Prostate gland (tissue), 2 donors: ENCODE results near the gene RUFY4.

Experiments used
- POLR2A ChIP-seq: fragments of 450-650 bp; IDR thresholded peaks from one replicate; pipeline ENCODE4 v1.6.1; 2016; ENCODE audit warnings: antibody characterized with exemption, mild to moderate bottlenecking
- POLR2AphosphoS5 ChIP-seq: sonication (generic); formaldehyde crosslinking; IDR thresholded peaks from one replicate; pipeline ENCODE4 v1.6.1; 2017; ENCODE audit warnings: antibody characterized with exemption
- TF ChIP-seq, protein P1 (sequence below), 4 experiments: fragments of 200-600 bp in 2 of 4; fragments of 450-650 bp in 2 of 4; sonication (generic) in 2 of 4; IDR thresholded peaks; 1 replicate in 3 of 4; 2 replicates in 1 of 4; pipeline ENCODE4 v1.5.1; 2016 to 2019; ENCODE audit warnings: antibody characterized with exemption in 4 of 4, mild to moderate bottlenecking in 2 of 4, moderate library complexity in 2 of 4

DNA sequence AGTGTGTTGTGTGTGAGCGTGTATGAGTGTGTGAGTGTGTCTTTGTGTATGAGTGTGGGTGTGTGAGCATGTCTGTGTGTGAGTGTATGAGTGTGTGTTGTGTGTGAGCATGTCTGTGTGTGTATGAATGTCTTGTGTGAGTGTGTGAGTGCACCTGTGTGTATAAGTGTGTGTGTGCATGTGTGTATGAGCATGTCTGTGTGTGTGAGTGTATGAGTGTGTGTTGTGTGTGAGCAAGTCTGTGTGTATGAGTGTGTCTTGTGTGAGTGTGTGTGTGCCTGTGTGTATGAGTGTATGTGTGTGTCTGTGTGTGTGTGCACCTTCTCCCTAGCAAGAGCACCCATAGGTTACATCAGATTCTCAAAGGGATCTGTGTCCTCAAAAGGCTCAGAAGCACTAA is 37.8 kb upstream of the RUFY4 start:
- TF ChIP-seq, protein P1, sequence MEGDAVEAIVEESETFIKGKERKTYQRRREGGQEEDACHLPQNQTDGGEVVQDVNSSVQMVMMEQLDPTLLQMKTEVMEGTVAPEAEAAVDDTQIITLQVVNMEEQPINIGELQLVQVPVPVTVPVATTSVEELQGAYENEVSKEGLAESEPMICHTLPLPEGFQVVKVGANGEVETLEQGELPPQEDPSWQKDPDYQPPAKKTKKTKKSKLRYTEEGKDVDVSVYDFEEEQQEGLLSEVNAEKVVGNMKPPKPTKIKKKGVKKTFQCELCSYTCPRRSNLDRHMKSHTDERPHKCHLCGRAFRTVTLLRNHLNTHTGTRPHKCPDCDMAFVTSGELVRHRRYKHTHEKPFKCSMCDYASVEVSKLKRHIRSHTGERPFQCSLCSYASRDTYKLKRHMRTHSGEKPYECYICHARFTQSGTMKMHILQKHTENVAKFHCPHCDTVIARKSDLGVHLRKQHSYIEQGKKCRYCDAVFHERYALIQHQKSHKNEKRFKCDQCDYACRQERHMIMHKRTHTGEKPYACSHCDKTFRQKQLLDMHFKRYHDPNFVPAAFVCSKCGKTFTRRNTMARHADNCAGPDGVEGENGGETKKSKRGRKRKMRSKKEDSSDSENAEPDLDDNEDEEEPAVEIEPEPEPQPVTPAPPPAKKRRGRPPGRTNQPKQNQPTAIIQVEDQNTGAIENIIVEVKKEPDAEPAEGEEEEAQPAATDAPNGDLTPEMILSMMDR (IDR thresholded peaks at IDR 0.05), result no peak
- TF ChIP-seq POLR2AphosphoS5 (no peak), POLR2A (no peak)
